HG03064 (cell line): ENCODE measurements around the gene SMIM28.

Source experiments
- ATAC-seq: cut with Tn5 transposase; IDR thresholded peaks from one replicate; pipeline ENCODE4 v1.9.1; 2021; ENCODE audit warnings: low read depth; ENCODE audit not compliant: unreplicated experiment

Gene SMIM28

DNA sequence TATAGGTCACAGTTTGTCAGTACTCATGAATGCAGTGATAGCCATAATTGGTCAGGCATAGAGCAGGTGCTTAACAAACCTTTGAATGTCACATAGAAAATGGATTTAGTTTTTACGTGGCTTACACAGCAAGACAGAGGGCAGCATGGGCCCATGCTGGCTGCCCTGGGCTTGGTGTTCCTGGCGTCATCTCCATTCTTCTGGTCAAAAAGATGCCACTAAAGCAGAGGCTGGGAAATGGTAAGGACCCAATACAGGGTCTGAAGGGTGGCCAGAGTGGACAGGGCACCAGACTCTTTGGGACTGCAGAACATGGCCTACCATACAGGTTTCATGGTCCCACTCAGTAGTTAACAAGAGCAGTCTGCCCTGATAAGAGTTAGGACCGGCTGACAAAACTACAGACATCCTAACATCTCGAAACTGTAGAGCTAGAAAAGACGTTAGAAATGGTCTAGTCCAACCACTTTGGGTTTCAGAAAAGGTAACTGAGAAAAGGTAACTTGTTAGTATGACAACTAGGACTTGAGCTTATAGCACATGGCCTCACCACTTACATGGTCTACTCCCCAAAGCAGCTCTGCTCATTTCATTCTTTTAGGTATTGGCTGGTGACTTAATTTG lies 48.9 kb downstream of the SMIM28 start:
- no peak for ATAC-seq

GRCh38 chr6:138427701-138428100 lies 50.0 kb downstream of the SMIM28 start:
- no peak for ATAC-seq

- ATAC-seq, result no peak
Observed at GRCh38 chr6:138428944-138429598, 51.4 kb downstream of the SMIM28 start.

- ATAC-seq, result no peak
Observed at GRCh38 chr6:138429761-138430160, 52.1 kb downstream of the SMIM28 start.

DNA sequence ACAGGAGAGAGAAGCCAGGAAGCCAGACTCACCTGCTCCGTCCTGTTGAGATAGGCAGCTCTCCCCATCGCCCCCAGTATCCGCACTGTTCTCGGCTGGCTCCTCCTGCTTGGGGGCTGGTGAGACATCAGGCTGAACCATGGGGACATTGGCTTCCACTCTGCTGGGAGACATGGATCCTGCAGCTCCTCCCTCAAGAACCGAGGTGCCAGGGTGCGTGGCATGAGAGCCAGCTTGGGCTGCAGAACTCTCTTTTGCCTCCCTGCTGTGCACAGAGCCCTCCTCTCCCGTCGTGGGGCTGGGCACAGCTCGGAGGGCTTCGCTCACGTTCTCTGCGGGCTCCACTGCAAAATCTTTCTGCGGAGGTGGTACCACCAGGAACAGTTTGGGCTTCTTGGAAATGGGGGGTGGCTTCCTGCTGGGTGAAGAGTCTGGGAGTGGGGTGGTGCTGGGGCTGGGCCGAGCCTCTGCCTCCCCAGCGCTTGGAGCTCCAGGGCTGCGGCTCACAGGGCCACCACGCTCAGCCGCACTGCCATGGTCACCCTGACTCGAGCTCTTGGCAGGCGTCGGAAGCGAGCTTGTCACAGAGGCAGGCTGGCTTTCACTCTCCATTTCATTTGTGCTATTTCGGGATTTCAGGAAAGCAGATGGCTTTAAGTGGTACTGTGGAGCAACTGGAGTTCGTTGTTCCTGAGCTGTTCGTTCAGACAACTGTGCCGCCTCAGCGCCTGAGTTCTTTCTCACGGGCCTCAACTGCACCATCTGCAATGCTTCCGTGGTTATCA lies 52.8 kb downstream of the SMIM28 start:
- no peak for ATAC-seq

GRCh38 chr6:138431256-138432062 lies 53.8 kb downstream of the SMIM28 start:
- no peak for ATAC-seq

GRCh38 chr6:138432063-138432356 lies 54.3 kb downstream of the SMIM28 start:
- no peak for ATAC-seq
